ENCODE results near the gene TECR.
"Not testable (repeated sequence)": the region's sequence is repeated elsewhere in the genome, so short reads cannot be mapped to it uniquely, and the experiment has no call there.

TECR gene

GRCh38 chr19:14599548-14600147 is 70.3 kb downstream of the TECR start:
- no peak for DNase-seq

- DNase-seq = no peak
Measured at GRCh38 chr19:14603990-14604387, 74.6 kb downstream of the TECR start.

GRCh38 chr19:14606627-14607026 is 77.2 kb downstream of the TECR start:
- no peak for DNase-seq

GRCh38 chr19:14611051-14611450 is 81.7 kb downstream of the TECR start:
- no peak for DNase-seq

GRCh38 chr19:14612242-14612641 is 82.8 kb downstream of the TECR start:
- not testable (repeated sequence) for DNase-seq

- DNase-seq = no peak
Measured at GRCh38 chr19:14612657-14613056, 83.3 kb downstream of the TECR start.

- DNase-seq = not testable (repeated sequence)
Measured at GRCh38 chr19:14613399-14614098, 84.2 kb downstream of the TECR start.

GRCh38 chr19:14614099-14614412 is 84.7 kb downstream of the TECR start:
- no peak for DNase-seq

Data from activated T-cell treated with anti-CD3 and anti-CD28 coated beads, Interleukin-2, amount 50 U/mL, for 1 hour (primary cell).